ENCODE data around the gene SHANK2. TPM values are rescaled to one million over a fixed set of nuclear protein-coding genes. Genes with fewer than 3 reads are reported as not detected.

The SHANK2 gene
- total RNA-seq, 1 donor from 2014 or later: 0.53 TPM

GRCh38 chr11:71227058-71227659 is 25.2 kb downstream of the SHANK2 start:
- Histone ChIP-seq H3K4me1 (no peaks in the 10 kb centered on the region), H3K9me3 (peaks cover 4 to 23% of the 10 kb centered on the region in 2 donors), H3K27me3 (no peaks in the 10 kb centered on the region), H3K27ac (no peak overlapping the region), H3K36me3 (no peaks in the 10 kb centered on the region), H3K4me3 (no peak overlapping the region)
- intact Hi-C loops (cut with DNase I): no loop called here
- no peak for TF ChIP-seq CTCF (IDR thresholded peaks at IDR 0.05)
- no peak for DNase-seq (ENCODE audit: low spot score in 2 of 2)

- TF ChIP-seq CTCF (IDR thresholded peaks at IDR 0.05): no peak
These were observed 28.4 kb downstream of the SHANK2 start for GRCh38 chr11:71223671-71224660.

GRCh38 chr11:71223081-71223405 is 29.3 kb downstream of the SHANK2 start:
- H3K4me1 ChIP-seq: no peaks in the 10 kb centered on the region
- H3K27ac ChIP-seq: no peak overlapping the region
- intact Hi-C loops (cut with DNase I): no loop called here
- peak in 1 of 2 donors; percentile 24 for DNase-seq (ENCODE audit: low spot score in 2 of 2)
- H3K27me3 ChIP-seq: no peaks in the 10 kb centered on the region
- H3K36me3 ChIP-seq: no peaks in the 10 kb centered on the region
- TF ChIP-seq CTCF (IDR thresholded peaks at IDR 0.05): no peak
- H3K4me3 ChIP-seq: no peak overlapping the region
- H3K9me3 ChIP-seq: peaks cover 0 to 16% of the 10 kb centered on the region in 2 donors

More at GRCh38 chr11:71223671-71224660, 28.4 kb downstream of the SHANK2 start:
- Histone ChIP-seq H3K27ac (no peak overlapping the region), H3K4me1 (no peaks in the 10 kb centered on the region), H3K36me3 (no peaks in the 10 kb centered on the region), H3K4me3 (no peak overlapping the region), H3K9me3 (peaks cover 0 to 17% of the 10 kb centered on the region in 2 donors), H3K27me3 (no peaks in the 10 kb centered on the region)
- peak in 1 of 2 donors; percentile 54 for DNase-seq (ENCODE audit: low spot score in 2 of 2)
- intact Hi-C loops (cut with DNase I): no loop called here

- no peaks in the 10 kb centered on the region for H3K27me3 ChIP-seq
- intact Hi-C loops (cut with DNase I): no loop called here
- H3K4me3 ChIP-seq: no peak overlapping the region
- peak in 1 of 2 donors; percentile 30 for DNase-seq (ENCODE audit: low spot score in 2 of 2)
- no peaks in the 10 kb centered on the region for H3K36me3 ChIP-seq
- TF ChIP-seq CTCF (IDR thresholded peaks at IDR 0.05): no peak
- H3K27ac ChIP-seq: no peak overlapping the region
- H3K9me3 ChIP-seq: peaks cover 0 to 11% of the 10 kb centered on the region in 2 donors
- no peaks in the 10 kb centered on the region for H3K4me1 ChIP-seq
These were observed 29.9 kb downstream of the SHANK2 start for GRCh38 chr11:71222318-71223080.

- Histone ChIP-seq H3K36me3 (no peaks in the 10 kb centered on the region), H3K9me3 (peaks cover 0 to 5% of the 10 kb centered on the region in 2 donors), H3K4me3 (no peak overlapping the region), H3K27me3 (no peaks in the 10 kb centered on the region), H3K27ac (no peak overlapping the region), H3K4me1 (no peaks in the 10 kb centered on the region)
- intact Hi-C loops (cut with DNase I): no loop called here
- no peak for TF ChIP-seq CTCF (IDR thresholded peaks at IDR 0.05)
- DNase-seq (ENCODE audit: low spot score in 2 of 2): peak in 1 of 2 donors; percentile 41
These were observed 30.6 kb downstream of the SHANK2 start for GRCh38 chr11:71221821-71222220.
